Suprapubic skin (tissue), 4 donors: Measurements from ENCODE around the gene XIST. TPM values are rescaled to one million over a fixed set of nuclear protein-coding genes. Genes with fewer than 3 reads are reported as not detected.

Source experiments
- DNase-seq, 2 donors: peaks; one replicate each; pipeline ENCODE4 v3.0.0-alpha.2; 2019; ENCODE audit warnings: low spot score in 2 of 2
- H3K27ac ChIP-seq: fragments of 200-600 bp; sonication (generic); one replicate; pipeline ENCODE4 v1.5.1; 2019
- H3K27me3 ChIP-seq: fragments of 200-600 bp; sonication (generic); one replicate; pipeline ENCODE4 v1.5.1; 2019
- H3K36me3 ChIP-seq: fragments of 200-600 bp; sonication (generic); one replicate; pipeline ENCODE4 v1.5.1; 2019
- H3K4me1 ChIP-seq: fragments of 200-600 bp; sonication (generic); one replicate; pipeline ENCODE4 v1.5.1; 2019
- H3K4me3 ChIP-seq: fragments of 200-600 bp; sonication (generic); one replicate; pipeline ENCODE4 v1.5.1; 2019; ENCODE audit warnings: mild to moderate bottlenecking
- H3K9me3 ChIP-seq: fragments of 200-600 bp; sonication (generic); one replicate; pipeline ENCODE4 v1.5.1; 2019
- CTCF ChIP-seq, 2 donors: fragments of 200-600 bp in 1 of 2; fragments of 450-650 bp in 1 of 2; sonication (generic) in 1 of 2; IDR thresholded peaks; one replicate each; pipeline ENCODE4 v1.5.1; 2016 to 2019; ENCODE audit warnings: antibody characterized with exemption in 2 of 2, mild to moderate bottlenecking in 1 of 2, moderate library complexity in 1 of 2
- EP300 ChIP-seq: sonication (generic); formaldehyde crosslinking; IDR thresholded peaks from one replicate; pipeline ENCODE4 v1.6.1; 2017; ENCODE audit warnings: antibody characterized with exemption
- POLR2A ChIP-seq, 2 donors: fragments of 450-650 bp; IDR thresholded peaks; one replicate each; pipeline ENCODE4 v1.6.1; 2017; ENCODE audit warnings: antibody characterized with exemption in 2 of 2, mild to moderate bottlenecking in 2 of 2, moderate library complexity in 2 of 2
- POLR2AphosphoS5 ChIP-seq, 3 donors: sonication (generic); formaldehyde crosslinking; IDR thresholded peaks; one replicate each; pipeline ENCODE4 v1.6.1; 2017; ENCODE audit warnings: antibody characterized with exemption in 3 of 3
- WGBS: methylation state at CpG from one replicate; pipeline ENCODE4 v1.1.5; 2018; 5-methylcytosine and 5-hydroxymethylcytosine counted together
- total RNA-seq, 4 donors: library from RNA; depleted of rRNA; stranded (reverse); fragments of >200 nt; gene quantifications; one replicate each; pipeline ENCODE4 v1.1.0, GENCODE V29; 2016

Gene XIST
- total RNA-seq, 4 donors from 2014 or later: 0.42 to 789 (median 95.5) TPM

- H3K9me3 ChIP-seq: no peaks in the 10 kb centered on the region
- no peak overlapping the region for H3K27ac ChIP-seq
- WGBS: 78% methylated on average over 1 of the region's 1 CpG
- H3K4me3 ChIP-seq: no peak overlapping the region
- DNase-seq: no peak
- H3K36me3 ChIP-seq: no peaks in the 10 kb centered on the region
- no peak for TF ChIP-seq CTCF (IDR thresholded peaks at IDR 0.05)
- no peak for TF ChIP-seq POLR2A (IDR thresholded peaks at IDR 0.05)
- TF ChIP-seq POLR2AphosphoS5 (IDR thresholded peaks at IDR 0.05): no peak
- TF ChIP-seq EP300: no peak
- H3K4me1 ChIP-seq: no peaks in the 10 kb centered on the region
- no peaks in the 10 kb centered on the region for H3K27me3 ChIP-seq
Measured at GRCh38 chrX:73836956-73837477, 15.5 kb downstream of the XIST start.

GRCh38 chrX:73834219-73834618, 18.3 kb downstream of the XIST start:
- no peak overlapping the region for H3K4me3 ChIP-seq
- no peaks in the 10 kb centered on the region for H3K27me3 ChIP-seq
- WGBS: 71% methylated on average over 3 of the region's 3 CpGs
- H3K36me3 ChIP-seq: no peaks in the 10 kb centered on the region
- no peaks in the 10 kb centered on the region for H3K4me1 ChIP-seq
- no peak overlapping the region for H3K27ac ChIP-seq
- H3K9me3 ChIP-seq: no peaks in the 10 kb centered on the region
- DNase-seq: no peak
- TF ChIP-seq POLR2AphosphoS5 (IDR thresholded peaks at IDR 0.05) (no peak), EP300 (no peak), CTCF (IDR thresholded peaks at IDR 0.05) (no peak), POLR2A (IDR thresholded peaks at IDR 0.05) (no peak)

DNA sequence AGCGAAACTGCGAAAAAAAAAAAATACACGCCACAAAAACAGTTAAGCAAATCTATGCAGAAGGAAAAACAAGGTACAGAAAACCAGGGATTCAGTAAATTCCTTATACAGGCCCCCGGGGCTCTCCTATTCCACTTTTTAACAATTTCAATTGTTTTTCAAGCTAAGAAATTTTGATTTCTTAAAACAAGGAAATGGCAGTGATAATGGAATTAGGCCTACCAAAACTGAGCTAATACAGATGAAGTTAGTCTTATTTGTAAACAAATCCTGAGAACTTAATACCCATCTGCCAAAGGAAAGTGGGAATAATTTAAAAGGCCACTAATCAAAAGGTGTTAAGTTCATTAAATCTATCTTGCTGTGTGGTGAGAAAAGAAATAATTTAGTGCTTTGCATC, 20.2 kb downstream of the XIST start:
- WGBS: 99% methylated on average over 4 of the region's 4 CpGs
- TF ChIP-seq EP300 (no peak), POLR2AphosphoS5 (IDR thresholded peaks at IDR 0.05) (no peak), POLR2A (IDR thresholded peaks at IDR 0.05) (no peak), CTCF (IDR thresholded peaks at IDR 0.05) (no peak)

GRCh38 chrX:73831500-73831899, 21.0 kb downstream of the XIST start:
- H3K4me1 ChIP-seq: no peaks in the 10 kb centered on the region
- no peak overlapping the region for H3K27ac ChIP-seq
- no peak overlapping the region for H3K4me3 ChIP-seq
- DNase-seq: no peak
- H3K36me3 ChIP-seq: no peaks in the 10 kb centered on the region
- WGBS: 75% methylated on average over 2 of the region's 2 CpGs
- H3K9me3 ChIP-seq: no peaks in the 10 kb centered on the region
- H3K27me3 ChIP-seq: no peaks in the 10 kb centered on the region
- TF ChIP-seq CTCF (IDR thresholded peaks at IDR 0.05): no peak
- no peak for TF ChIP-seq POLR2A (IDR thresholded peaks at IDR 0.05)
- TF ChIP-seq POLR2AphosphoS5 (IDR thresholded peaks at IDR 0.05): no peak
- no peak for TF ChIP-seq EP300

More for the DNA sequence above, 20.2 kb downstream of the XIST start:
- no peak overlapping the region for H3K4me3 ChIP-seq
- H3K4me1 ChIP-seq: no peaks in the 10 kb centered on the region
- no peaks in the 10 kb centered on the region for H3K27me3 ChIP-seq
- no peak overlapping the region for H3K27ac ChIP-seq
- no peaks in the 10 kb centered on the region for H3K9me3 ChIP-seq
- DNase-seq: no peak
- H3K36me3 ChIP-seq: no peaks in the 10 kb centered on the region

- no peaks in the 10 kb centered on the region for H3K9me3 ChIP-seq
- H3K27ac ChIP-seq: no peak overlapping the region
- no peak for DNase-seq
- H3K27me3 ChIP-seq: no peaks in the 10 kb centered on the region
- 82% methylated on average over 9 of the region's 9 CpGs for WGBS
- no peaks in the 10 kb centered on the region for H3K4me1 ChIP-seq
- no peaks in the 10 kb centered on the region for H3K36me3 ChIP-seq
- TF ChIP-seq EP300: no peak
- TF ChIP-seq POLR2A (IDR thresholded peaks at IDR 0.05): no peak
- no peak for TF ChIP-seq CTCF (IDR thresholded peaks at IDR 0.05)
- TF ChIP-seq POLR2AphosphoS5 (IDR thresholded peaks at IDR 0.05): no peak
- no peak overlapping the region for H3K4me3 ChIP-seq
Measured at GRCh38 chrX:73830489-73831414, 21.8 kb downstream of the XIST start.
